Hematopoietic multipotent progenitor cell (in vitro differentiated cells): ENCODE measurements around the gene SEPHS2. TPM values are rescaled to one million over a fixed set of nuclear protein-coding genes. Genes with fewer than 3 reads are reported as not detected.
"Not testable (repeated sequence)": the region's sequence is repeated elsewhere in the genome, so short reads cannot be mapped to it uniquely, and the experiment has no call there.

Experiments
- DNase-seq, 3 donors: peaks; one replicate each; pipeline ENCODE4 v3.0.0-alpha.2; 2011 to 2015; ENCODE audit warnings: low read depth in 2 of 3, low spot score in 2 of 3
- total RNA-seq: library from RNA; depleted of rRNA; stranded (reverse); fragments of >200 nt; gene quantifications from one replicate; pipeline ENCODE4 v1.2.3, GENCODE V29; 2012

SEPHS2 gene
- total RNA-seq, 1 donor, result 18.9 TPM

GRCh38 chr16:30470170-30470512 is 24.5 kb upstream of the SEPHS2 start:
- no peak for DNase-seq

- no peak for DNase-seq
These were observed 18.4 kb upstream of the SEPHS2 start for GRCh38 chr16:30464078-30464477.

GRCh38 chr16:30461426-30461825 is 15.8 kb upstream of the SEPHS2 start:
- DNase-seq, result peak in 1 of 3 donors; percentile 44

GRCh38 chr16:30459456-30459855 is 13.8 kb upstream of the SEPHS2 start:
- no peak for DNase-seq

- peak; percentile 47 to 97 (median 95) for DNase-seq
These were observed 13.1 kb upstream of the SEPHS2 start for GRCh38 chr16:30458561-30459394.

GRCh38 chr16:30457743-30458560 is 12.3 kb upstream of the SEPHS2 start:
- DNase-seq, result no peak

- DNase-seq, result no peak
These were observed 11.6 kb upstream of the SEPHS2 start for GRCh38 chr16:30457256-30457655.

GRCh38 chr16:30456302-30456701 is 10.6 kb upstream of the SEPHS2 start:
- no peak for DNase-seq

GRCh38 chr16:30452709-30453580 is 7.3 kb upstream of the SEPHS2 start:
- not testable (repeated sequence) for DNase-seq

- DNase-seq, result no peak
These were observed 3.4 kb upstream of the SEPHS2 start for GRCh38 chr16:30449116-30449435.

GRCh38 chr16:30447512-30448226 is 2.0 kb upstream of the SEPHS2 start:
- no peak for DNase-seq

- DNase-seq, result no peak
These were observed 525 bp upstream of the SEPHS2 start for GRCh38 chr16:30446203-30446595.

GRCh38 chr16:30445149-30445407 is 596 bp downstream of the SEPHS2 start:
- no peak for DNase-seq

- DNase-seq, result no peak
These were observed 1.2 kb downstream of the SEPHS2 start for GRCh38 chr16:30444231-30445148.

GRCh38 chr16:30443631-30444030 is 2.0 kb downstream of the SEPHS2 start:
- DNase-seq, result no peak

- DNase-seq, result peak in 1 of 3 donors; percentile 32
These were observed 5.8 kb downstream of the SEPHS2 start for GRCh38 chr16:30439720-30440348.

- no peak for DNase-seq
These were observed 6.8 kb downstream of the SEPHS2 start for GRCh38 chr16:30438835-30439234.

GRCh38 chr16:30437511-30438046 is 8.1 kb downstream of the SEPHS2 start:
- DNase-seq, result no peak

GRCh38 chr16:30434852-30435251 is 10.8 kb downstream of the SEPHS2 start:
- DNase-seq, result no peak
